Neural cell (in vitro differentiated cells): ENCODE results near the gene SULF2. TPM values are rescaled to one million over a fixed set of nuclear protein-coding genes. Genes with fewer than 3 reads are reported as not detected.

Experiments used
- H2AFZ ChIP-seq: fragments of 200-600, 300-800 bp; sonication (generic), shearing (Covaris generic); 2 replicates; pipeline ENCODE4 v1.6.0; 2014; ENCODE audit warnings: low read depth, mild to moderate bottlenecking, antibody characterized with exemption, low read length, moderate library complexity
- H3F3A ChIP-seq: fragments of 200-600 bp; shearing (Covaris generic); 2 replicates; pipeline ENCODE4 v1.6.1; 2016; ENCODE audit warnings: mild to moderate bottlenecking, moderate library complexity, mixed read lengths, antibody characterized with exemption, low read length; ENCODE audit not compliant: insufficient read depth, poor library complexity, severe bottlenecking
- H3K27ac ChIP-seq: fragments of 200-600, 300-800 bp; sonication (generic), shearing (Covaris generic); 2 replicates; pipeline ENCODE4 v1.5.1; 2014; ENCODE audit warnings: mild to moderate bottlenecking, low read length, moderate library complexity
- H3K27me3 ChIP-seq: fragments of 300-800, 200-600 bp; sonication (generic), shearing (Covaris generic); 2 replicates; pipeline ENCODE4 v1.6.0; 2014; ENCODE audit warnings: mild to moderate bottlenecking, low read depth, low read length, moderate library complexity; ENCODE audit not compliant: insufficient read depth
- H3K36me3 ChIP-seq: fragments of 300-800, 200-600 bp; sonication (generic), shearing (Covaris generic); 2 replicates; pipeline ENCODE4 v1.5.1; 2014; ENCODE audit warnings: mild to moderate bottlenecking, antibody characterized with exemption, low read length, moderate library complexity; ENCODE audit not compliant: insufficient read depth
- H3K4me2 ChIP-seq: fragments of 300-800, 200-600 bp; sonication (generic), shearing (Covaris generic); 2 replicates; pipeline ENCODE4 v1.6.0; 2014; ENCODE audit warnings: mild to moderate bottlenecking, low read length
- H3K4me3 ChIP-seq: fragments of 300-800, 200-600 bp; sonication (generic), shearing (Covaris generic); 2 replicates; pipeline ENCODE4 v1.5.1; 2014; ENCODE audit warnings: mild to moderate bottlenecking, low read length, moderate library complexity
- H3K79me2 ChIP-seq: fragments of 200-600 bp; shearing (Covaris generic); replicated peaks from 2 replicates; pipeline ENCODE4 v1.6.0; 2014; ENCODE audit warnings: mild to moderate bottlenecking, low read length, moderate library complexity; ENCODE audit not compliant: insufficient read depth
- H3K9ac ChIP-seq: fragments of 300-800, 200-600 bp; sonication (generic), shearing (Covaris generic); 2 replicates; pipeline ENCODE4 v1.6.1; 2016; ENCODE audit warnings: mild to moderate bottlenecking, low read length, mixed read lengths
- H3K9me2 ChIP-seq: fragments of 200-600 bp; shearing (Covaris generic); 2 replicates; pipeline ENCODE4 v1.6.1; 2016; ENCODE audit warnings: mild to moderate bottlenecking, low read length, mixed read lengths; ENCODE audit not compliant: insufficient read depth
- H3K9me3 ChIP-seq: fragments of 200-600, 300-800 bp; sonication (generic), shearing (Covaris generic); 2 replicates; pipeline ENCODE4 v1.6.1; 2016; ENCODE audit warnings: mild to moderate bottlenecking, mixed run types, low read length, moderate library complexity, mixed read lengths
- H4K20me1 ChIP-seq: fragments of 200-600 bp; shearing (Covaris generic); 2 replicates; pipeline ENCODE4 v1.6.1; 2016; ENCODE audit warnings: mild to moderate bottlenecking, mixed run types; ENCODE audit not compliant: insufficient read depth
- EP300 ChIP-seq: fragments of 450-650 bp; conservative IDR thresholded peaks from 2 replicates; pipeline ENCODE4 v1.6.1; 2014; ENCODE audit warnings: antibody characterized with exemption, mild to moderate bottlenecking, moderate library complexity; ENCODE audit not compliant: poor library complexity, severe bottlenecking
- MXI1 ChIP-seq: fragments of 450-650 bp; conservative IDR thresholded peaks from 2 replicates; pipeline ENCODE4 v1.6.1; 2014; ENCODE audit warnings: antibody characterized with exemption, mild to moderate bottlenecking; ENCODE audit not compliant: poor library complexity, severe bottlenecking
- POLR2AphosphoS5 ChIP-seq: IDR thresholded peaks from 2 replicates; pipeline ENCODE4 v1.6.1; 2012
- RAD21 ChIP-seq: fragments of 450-650 bp; conservative IDR thresholded peaks from 2 replicates; pipeline ENCODE4 v1.6.1; 2014; ENCODE audit warnings: antibody characterized with exemption, mild to moderate bottlenecking, moderate library complexity
- TAF1 ChIP-seq: IDR thresholded peaks from 2 replicates; pipeline ENCODE4 v1.6.1; 2012; ENCODE audit warnings: low read depth
- polyA plus RNA-seq: library from polyadenylated mRNA; depleted of rRNA; stranded (reverse); fragments of >200 nt; gene quantifications from 2 replicates; pipeline ENCODE4 v1.2.3, GENCODE V29; 2014
- TF ChIP-seq, protein P1 (sequence below): IDR thresholded peaks from 2 replicates; pipeline ENCODE4 v1.6.1; 2012; ENCODE audit warnings: borderline replicate concordance
- TF ChIP-seq, protein P2 (sequence below): fragments of 450-650 bp; IDR thresholded peaks from 2 replicates; pipeline ENCODE4 v1.5.1; 2014; ENCODE audit warnings: antibody characterized with exemption, mild to moderate bottlenecking, moderate library complexity; ENCODE audit not compliant: poor library complexity, severe bottlenecking

The SULF2 gene
- polyA plus RNA-seq, 1 donor from 2014 or later = 30.0 TPM

DNA sequence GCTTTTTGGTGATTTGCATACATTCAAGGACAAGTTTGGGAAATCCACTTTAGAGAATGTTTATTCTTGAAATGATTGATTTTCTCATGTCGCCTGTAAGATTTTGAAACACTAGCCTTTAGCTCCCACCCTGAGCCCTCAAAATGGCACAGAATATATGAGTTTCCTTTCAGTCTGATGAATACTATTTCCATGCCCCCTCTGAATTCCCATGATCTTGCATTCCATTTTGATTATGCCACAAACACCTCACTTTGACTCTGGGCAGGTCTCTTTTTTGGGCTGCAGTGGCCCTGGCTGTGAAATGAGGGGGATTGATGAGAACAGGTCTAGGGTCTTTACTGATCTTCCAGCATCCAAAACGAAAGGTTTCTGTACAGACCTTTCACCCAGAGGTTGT, 50.4 kb downstream of the SULF2 start:
- no peaks in the 10 kb centered on the region for H3K79me2 ChIP-seq
- no peak overlapping the region for H3K9ac ChIP-seq
- no peaks in the 10 kb centered on the region for H3F3A ChIP-seq
- no peaks in the 10 kb centered on the region for H4K20me1 ChIP-seq
- no peaks in the 10 kb centered on the region for H3K36me3 ChIP-seq
- H3K4me2 ChIP-seq = no peak overlapping the region
- TF ChIP-seq EP300 (no peak), RAD21 (no peak)
- TF ChIP-seq, protein P1, sequence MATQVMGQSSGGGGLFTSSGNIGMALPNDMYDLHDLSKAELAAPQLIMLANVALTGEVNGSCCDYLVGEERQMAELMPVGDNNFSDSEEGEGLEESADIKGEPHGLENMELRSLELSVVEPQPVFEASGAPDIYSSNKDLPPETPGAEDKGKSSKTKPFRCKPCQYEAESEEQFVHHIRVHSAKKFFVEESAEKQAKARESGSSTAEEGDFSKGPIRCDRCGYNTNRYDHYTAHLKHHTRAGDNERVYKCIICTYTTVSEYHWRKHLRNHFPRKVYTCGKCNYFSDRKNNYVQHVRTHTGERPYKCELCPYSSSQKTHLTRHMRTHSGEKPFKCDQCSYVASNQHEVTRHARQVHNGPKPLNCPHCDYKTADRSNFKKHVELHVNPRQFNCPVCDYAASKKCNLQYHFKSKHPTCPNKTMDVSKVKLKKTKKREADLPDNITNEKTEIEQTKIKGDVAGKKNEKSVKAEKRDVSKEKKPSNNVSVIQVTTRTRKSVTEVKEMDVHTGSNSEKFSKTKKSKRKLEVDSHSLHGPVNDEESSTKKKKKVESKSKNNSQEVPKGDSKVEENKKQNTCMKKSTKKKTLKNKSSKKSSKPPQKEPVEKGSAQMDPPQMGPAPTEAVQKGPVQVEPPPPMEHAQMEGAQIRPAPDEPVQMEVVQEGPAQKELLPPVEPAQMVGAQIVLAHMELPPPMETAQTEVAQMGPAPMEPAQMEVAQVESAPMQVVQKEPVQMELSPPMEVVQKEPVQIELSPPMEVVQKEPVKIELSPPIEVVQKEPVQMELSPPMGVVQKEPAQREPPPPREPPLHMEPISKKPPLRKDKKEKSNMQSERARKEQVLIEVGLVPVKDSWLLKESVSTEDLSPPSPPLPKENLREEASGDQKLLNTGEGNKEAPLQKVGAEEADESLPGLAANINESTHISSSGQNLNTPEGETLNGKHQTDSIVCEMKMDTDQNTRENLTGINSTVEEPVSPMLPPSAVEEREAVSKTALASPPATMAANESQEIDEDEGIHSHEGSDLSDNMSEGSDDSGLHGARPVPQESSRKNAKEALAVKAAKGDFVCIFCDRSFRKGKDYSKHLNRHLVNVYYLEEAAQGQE = no peak
- TF ChIP-seq, protein P2, sequence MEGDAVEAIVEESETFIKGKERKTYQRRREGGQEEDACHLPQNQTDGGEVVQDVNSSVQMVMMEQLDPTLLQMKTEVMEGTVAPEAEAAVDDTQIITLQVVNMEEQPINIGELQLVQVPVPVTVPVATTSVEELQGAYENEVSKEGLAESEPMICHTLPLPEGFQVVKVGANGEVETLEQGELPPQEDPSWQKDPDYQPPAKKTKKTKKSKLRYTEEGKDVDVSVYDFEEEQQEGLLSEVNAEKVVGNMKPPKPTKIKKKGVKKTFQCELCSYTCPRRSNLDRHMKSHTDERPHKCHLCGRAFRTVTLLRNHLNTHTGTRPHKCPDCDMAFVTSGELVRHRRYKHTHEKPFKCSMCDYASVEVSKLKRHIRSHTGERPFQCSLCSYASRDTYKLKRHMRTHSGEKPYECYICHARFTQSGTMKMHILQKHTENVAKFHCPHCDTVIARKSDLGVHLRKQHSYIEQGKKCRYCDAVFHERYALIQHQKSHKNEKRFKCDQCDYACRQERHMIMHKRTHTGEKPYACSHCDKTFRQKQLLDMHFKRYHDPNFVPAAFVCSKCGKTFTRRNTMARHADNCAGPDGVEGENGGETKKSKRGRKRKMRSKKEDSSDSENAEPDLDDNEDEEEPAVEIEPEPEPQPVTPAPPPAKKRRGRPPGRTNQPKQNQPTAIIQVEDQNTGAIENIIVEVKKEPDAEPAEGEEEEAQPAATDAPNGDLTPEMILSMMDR = no peak
- H3K9me3 ChIP-seq = no peaks in the 10 kb centered on the region
- no peaks in the 10 kb centered on the region for H3K9me2 ChIP-seq
- no peak overlapping the region for H3K27ac ChIP-seq
- H3K27me3 ChIP-seq = no peaks in the 10 kb centered on the region
- no peak overlapping the region for H2AFZ ChIP-seq
- no peak overlapping the region for H3K4me3 ChIP-seq

DNA sequence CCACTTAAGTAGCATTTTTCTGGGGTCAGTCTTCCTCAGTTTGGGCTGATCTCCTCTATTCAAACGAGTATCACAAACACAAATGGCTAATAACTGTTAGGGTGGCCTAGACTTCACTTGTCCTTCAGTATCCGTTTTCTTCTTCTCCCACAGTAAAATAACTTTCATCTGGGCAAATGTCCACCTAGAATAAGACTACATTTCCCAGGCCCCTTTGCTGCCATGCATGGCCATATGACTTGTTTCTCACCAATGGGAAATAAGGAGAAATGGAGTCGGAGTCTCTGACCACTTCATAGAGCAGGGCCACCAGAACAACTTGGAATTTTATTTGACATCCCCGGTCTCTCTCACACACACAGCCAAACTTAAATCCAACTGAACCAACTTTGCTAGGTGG, 51.4 kb downstream of the SULF2 start:
- H3K4me3 ChIP-seq = no peak overlapping the region
- H3K27me3 ChIP-seq = no peaks in the 10 kb centered on the region
- H3K9ac ChIP-seq = no peak overlapping the region
- no peak overlapping the region for H3K27ac ChIP-seq
- no peaks in the 10 kb centered on the region for H3K36me3 ChIP-seq
- H2AFZ ChIP-seq = no peak overlapping the region
- no peak for TF ChIP-seq EP300
- no peaks in the 10 kb centered on the region for H3F3A ChIP-seq
- H3K9me2 ChIP-seq = no peaks in the 10 kb centered on the region
- no peaks in the 10 kb centered on the region for H3K79me2 ChIP-seq
- no peak overlapping the region for H3K4me2 ChIP-seq
- no peaks in the 10 kb centered on the region for H3K9me3 ChIP-seq
- H4K20me1 ChIP-seq = no peaks in the 10 kb centered on the region

DNA sequence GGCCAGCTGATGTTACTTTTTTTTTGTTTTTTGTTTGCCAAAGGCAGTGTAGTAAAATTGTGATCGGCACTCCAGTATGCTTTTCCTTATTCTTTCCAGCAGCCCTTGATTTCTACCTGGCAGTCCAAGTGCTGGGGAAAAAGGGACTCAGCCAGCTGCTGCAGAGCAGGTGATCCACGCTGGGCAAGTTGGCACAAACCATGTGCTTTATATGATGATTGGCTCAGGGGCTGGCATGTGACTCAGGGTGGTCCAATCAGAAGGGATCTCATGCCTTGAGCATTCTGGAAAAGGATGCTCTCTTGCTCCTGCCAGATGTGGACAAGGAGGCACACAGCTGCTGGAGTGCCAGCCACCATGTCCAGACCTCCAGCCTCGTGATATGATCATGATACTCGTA, 54.5 kb downstream of the SULF2 start:
- no peaks in the 10 kb centered on the region for H3F3A ChIP-seq
- H4K20me1 ChIP-seq = no peaks in the 10 kb centered on the region
- no peak overlapping the region for H2AFZ ChIP-seq
- TF ChIP-seq, protein P2 = no peak
- TF ChIP-seq RAD21 (no peak), EP300 (no peak), TAF1 (no peak), POLR2AphosphoS5 (no peak), MXI1 (no peak)
- TF ChIP-seq, protein P1 = no peak
- H3K4me3 ChIP-seq = no peak overlapping the region
- no peak overlapping the region for H3K9ac ChIP-seq
- H3K27me3 ChIP-seq = no peaks in the 10 kb centered on the region
- no peaks in the 10 kb centered on the region for H3K36me3 ChIP-seq
- H3K9me2 ChIP-seq = no peaks in the 10 kb centered on the region
- no peaks in the 10 kb centered on the region for H3K9me3 ChIP-seq
- no peaks in the 10 kb centered on the region for H3K79me2 ChIP-seq
- H3K4me2 ChIP-seq = no peak overlapping the region
- H3K27ac ChIP-seq = no peak overlapping the region
